HEK293 (cell line): ENCODE results near the gene HOXA10.

Experiments used
- EGR2 ChIP-seq: fragments of 450-650 bp; formaldehyde crosslinking; IDR thresholded peaks from 2 replicates; pipeline ENCODE4 v1.5.1; 2016; ENCODE audit warnings: low read depth, missing biosample characterization, missing genetic modification characterization
- FEZF1 ChIP-seq: fragments of 450-650 bp; formaldehyde crosslinking; IDR thresholded peaks from 2 replicates; pipeline ENCODE4 v1.5.1; 2016; ENCODE audit warnings: missing biosample characterization, missing genetic modification characterization
- GLIS2 ChIP-seq: fragments of 450-650 bp; formaldehyde crosslinking; IDR thresholded peaks from 2 replicates; pipeline ENCODE4 v1.5.1; 2016; ENCODE audit warnings: missing biosample characterization, missing genetic modification characterization
- HOXC10 ChIP-seq: sonication (generic); formaldehyde crosslinking; IDR thresholded peaks from 2 replicates; pipeline ENCODE4 v1.8.1; 2023; ENCODE audit warnings: mild to moderate bottlenecking, missing genetic modification reagents
- OVOL3 ChIP-seq: fragments of 450-650 bp; formaldehyde crosslinking; IDR thresholded peaks from 2 replicates; pipeline ENCODE4 v1.5.1; 2016; ENCODE audit warnings: missing biosample characterization, missing genetic modification characterization
- PATZ1 ChIP-seq: fragments of 450-650 bp; formaldehyde crosslinking; IDR thresholded peaks from 2 replicates; pipeline ENCODE4 v1.5.1; 2016; ENCODE audit warnings: missing biosample characterization, missing genetic modification characterization
- PRDM10 ChIP-seq: fragments of 450-650 bp; formaldehyde crosslinking; IDR thresholded peaks from 2 replicates; pipeline ENCODE4 v1.5.1; 2016; ENCODE audit warnings: missing biosample characterization, missing genetic modification characterization
- SCRT2 ChIP-seq: fragments of 450-650 bp; formaldehyde crosslinking; IDR thresholded peaks from 2 replicates; pipeline ENCODE4 v1.5.1; 2016; ENCODE audit warnings: missing biosample characterization, missing genetic modification characterization
- SP2 ChIP-seq: fragments of 450-650 bp; formaldehyde crosslinking; IDR thresholded peaks from 2 replicates; pipeline ENCODE4 v1.5.1; 2016; ENCODE audit warnings: missing biosample characterization, missing genetic modification characterization
- SP7 ChIP-seq: fragments of 450-650 bp; formaldehyde crosslinking; IDR thresholded peaks from 2 replicates; pipeline ENCODE4 v1.5.1; 2016; ENCODE audit warnings: missing biosample characterization, missing genetic modification characterization
- TCF7L2 ChIP-seq: IDR thresholded peaks from 2 replicates; pipeline ENCODE4 v1.6.1; 2011; ENCODE audit warnings: low read depth, mild to moderate bottlenecking, inconsistent platforms, low read length, moderate library complexity, borderline replicate concordance
- ZBTB26 ChIP-seq: fragments of 450-650 bp; formaldehyde crosslinking; optimal IDR thresholded peaks from 2 replicates; pipeline ENCODE3; 2016; ENCODE audit warnings: missing biosample characterization, mild to moderate bottlenecking, missing genetic modification characterization
- ZBTB44 ChIP-seq: fragments of 450-650 bp; IDR thresholded peaks from 2 replicates; pipeline ENCODE4 v1.5.1; 2018; ENCODE audit warnings: missing biosample characterization, mild to moderate bottlenecking, missing genetic modification characterization
- ZBTB48 ChIP-seq: fragments of 450-650 bp; formaldehyde crosslinking; IDR thresholded peaks from 2 replicates; pipeline ENCODE4 v1.5.1; 2016; ENCODE audit warnings: missing biosample characterization, missing genetic modification characterization
- ZEB2 ChIP-seq: fragments of 450-650 bp; formaldehyde crosslinking; IDR thresholded peaks from 2 replicates; pipeline ENCODE4 v1.5.1; 2016; ENCODE audit warnings: missing biosample characterization, missing genetic modification characterization
- ZFHX2 ChIP-seq: fragments of 450-650 bp; formaldehyde crosslinking; conservative IDR thresholded peaks from 2 replicates; pipeline ENCODE4 v1.5.1; 2016; ENCODE audit warnings: missing biosample characterization, missing genetic modification characterization
- ZFP37 ChIP-seq: fragments of 450-650 bp; formaldehyde crosslinking; IDR thresholded peaks from 2 replicates; pipeline ENCODE4 v1.5.1; 2016; ENCODE audit warnings: missing biosample characterization, missing genetic modification characterization
- ZNF121 ChIP-seq: fragments of 450-650 bp; formaldehyde crosslinking; IDR thresholded peaks from 2 replicates; pipeline ENCODE4 v1.5.1; 2016; ENCODE audit warnings: missing biosample characterization, missing genetic modification characterization
- ZNF148 ChIP-seq: fragments of 450-650 bp; formaldehyde crosslinking; IDR thresholded peaks from 2 replicates; pipeline ENCODE4 v1.5.0; 2017; ENCODE audit warnings: missing biosample characterization, missing genetic modification characterization, borderline replicate concordance
- ZNF202 ChIP-seq: fragments of 450-650 bp; formaldehyde crosslinking; IDR thresholded peaks from 2 replicates; pipeline ENCODE4 v1.5.1; 2016; ENCODE audit warnings: missing biosample characterization, missing genetic modification characterization, borderline replicate concordance
- ZNF521 ChIP-seq: fragments of 450-650 bp; formaldehyde crosslinking; IDR thresholded peaks from 2 replicates; pipeline ENCODE4 v1.5.1; 2017; ENCODE audit warnings: missing biosample characterization, mild to moderate bottlenecking, missing genetic modification characterization
- ZNF639 ChIP-seq: fragments of 450-650 bp; formaldehyde crosslinking; IDR thresholded peaks from 2 replicates; pipeline ENCODE4 v1.5.1; 2016; ENCODE audit warnings: missing biosample characterization, missing genetic modification characterization
- ZNF692 ChIP-seq: fragments of 450-650 bp; formaldehyde crosslinking; IDR thresholded peaks from 2 replicates; pipeline ENCODE4 v1.5.1; 2016; ENCODE audit warnings: missing biosample characterization, missing genetic modification characterization

The HOXA10 gene

GRCh38 chr7:27173956-27174873 is at the start of gene HOXA10 (continued):
- TF ChIP-seq OVOL3 (tag by site-specific recombination) (no peak), PATZ1 (tag by site-specific recombination) (peak; percentile 87), GLIS2 (tag by site-specific recombination) (peak; percentile 75), SP2 (tag by site-specific recombination) (no peak; the same call in 1 of the 2 replicates), FEZF1 (tag by site-specific recombination) (no peak), TCF7L2 (no peak), ZNF639 (no peak), ZNF148 (tag by site-specific recombination) (no peak), SP7 (tag by site-specific recombination) (0 out of 2 replicates have a peak, but pooled peaks have one; percentile 12), ZFHX2 (tag by site-specific recombination) (peak; percentile 88), EGR2 (tag by site-specific recombination) (peak; percentile 64; the same call in 1 of the 2 replicates), ZNF121 (0 out of 2 replicates have a peak, but pooled peaks have one; percentile 10), ZNF202 (no peak), ZBTB44 (no peak), PRDM10 (no peak), SCRT2 (peak; percentile 70), HOXC10 (CRISPR knock-in tag) (no peak), ZFP37 (tag by site-specific recombination) (no peak), ZBTB26 (tag by site-specific recombination) (peak; percentile 41), ZNF521 (tag by site-specific recombination) (no peak), ZEB2 (peak; percentile 69), ZBTB48 (tag by site-specific recombination) (peak; percentile 63; the same call in 1 of the 2 replicates), ZNF692 (tag by site-specific recombination) (no peak)
